Naive thymus-derived CD4-positive, alpha-beta T cell (primary cell): ENCODE measurements around the gene XYLB. TPM values are rescaled to one million over a fixed set of nuclear protein-coding genes. Genes with fewer than 3 reads are reported as not detected.
A peak's percentile ranks its signal among the peaks of the same experiment; 100 is the strongest.

Source experiments
- ATAC-seq: fragments of 150-1000 bp; cut with Tn5 transposase; 2 replicates; pipeline ENCODE4 v1.10.0; 2021; ENCODE audit warnings: mild to moderate bottlenecking, moderate library complexity
- CTCF ChIA-PET: fragments of 350-600 bp; sonication (Branson Sonifier 250); formaldehyde crosslinking; loops from one replicate; lab custom pipeline; 2021; ENCODE audit warnings: antibody characterized with exemption; lab: Charles Lee
- POLR2A ChIA-PET: fragments of 350-600 bp; sonication (Branson Sonifier 250); formaldehyde crosslinking; loops from one replicate; lab custom pipeline; 2021; ENCODE audit warnings: antibody characterized with exemption, inconsistent platforms; lab: Charles Lee
- DNase-seq, 9 donors: peaks; one replicate each; pipeline versions ENCODE4 v3.0.0 to v3.0.0-alpha.2; 2020 to 2022; ENCODE audit warnings: mixed read lengths in 1 of 9
- H3K27ac ChIP-seq: one replicate; pipeline ENCODE4 v1.7.0; 2013; ENCODE audit warnings: mild to moderate bottlenecking, low read depth, low read length, moderate library complexity
- H3K27me3 ChIP-seq, 2 donors: one replicate each; pipeline ENCODE4 v1.7.0; 2013; ENCODE audit warnings: low read length in 2 of 2, mild to moderate bottlenecking in 2 of 2, moderate library complexity in 2 of 2; ENCODE audit not compliant: control insufficient read depth in 2 of 2, insufficient read depth in 2 of 2
- H3K36me3 ChIP-seq, 3 experiments: 1 replicate in 2 of 3; 2 replicates in 1 of 3; pipeline ENCODE4 v1.7.0; 2013; ENCODE audit warnings: low read length in 3 of 3, mild to moderate bottlenecking in 3 of 3, moderate library complexity in 1 of 3; ENCODE audit not compliant: insufficient read depth in 3 of 3, control insufficient read depth in 2 of 3
- H3K4me1 ChIP-seq, 2 donors: one replicate each; pipeline ENCODE4 v1.7.0; 2013; ENCODE audit warnings: low read length in 2 of 2, mild to moderate bottlenecking in 2 of 2, moderate library complexity in 1 of 2; ENCODE audit not compliant: control insufficient read depth in 2 of 2, insufficient read depth in 2 of 2
- H3K4me3 ChIP-seq: 2 replicates; pipeline ENCODE4 v1.7.0; 2013; ENCODE audit warnings: mild to moderate bottlenecking, low read length
- H3K9me3 ChIP-seq, 3 experiments: 1 replicate in 2 of 3; 2 replicates in 1 of 3; pipeline ENCODE4 v1.7.0; 2013; ENCODE audit warnings: low read length in 3 of 3; ENCODE audit not compliant: control insufficient read depth in 2 of 3
- H3K27ac Mint-ChIP-seq, 9 donors: one replicate each; pipeline ENCODE4 v1.8.0; 2020 to 2022; ENCODE audit warnings: mixed read lengths in 9 of 9, mild to moderate bottlenecking in 8 of 9, moderate library complexity in 5 of 9, inconsistent platforms in 2 of 9
- H3K27me3 Mint-ChIP-seq, 5 donors: one replicate each; pipeline ENCODE4 v1.8.0; 2021 to 2022; ENCODE audit warnings: mixed read lengths in 5 of 5, mild to moderate bottlenecking in 1 of 5
- H3K36me3 Mint-ChIP-seq, 5 donors: one replicate each; pipeline ENCODE4 v1.8.0; 2020 to 2022; ENCODE audit warnings: mixed read lengths in 5 of 5, mild to moderate bottlenecking in 3 of 5, inconsistent platforms in 1 of 5
- H3K4me1 Mint-ChIP-seq, 7 donors: one replicate each; pipeline ENCODE4 v1.8.0; 2020 to 2022; ENCODE audit warnings: mixed read lengths in 7 of 7, mild to moderate bottlenecking in 3 of 7, inconsistent platforms in 1 of 7
- H3K4me3 Mint-ChIP-seq, 10 donors: one replicate each; pipeline ENCODE4 v1.8.0; 2020 to 2022; ENCODE audit warnings: mild to moderate bottlenecking in 10 of 10, mixed read lengths in 10 of 10, moderate library complexity in 6 of 10, inconsistent platforms in 2 of 10
- H3K9me3 Mint-ChIP-seq, 11 donors: one replicate each; pipeline ENCODE4 v1.8.0; 2020 to 2022; ENCODE audit warnings: mixed read lengths in 11 of 11, mild to moderate bottlenecking in 4 of 11, inconsistent platforms in 1 of 11, moderate library complexity in 1 of 11
- intact Hi-C, 2 donors: fragments of 100-400 bp; cut with micrococcal nuclease; formaldehyde crosslinking; loops; one replicate each; pipeline ENCODE4 v1.15.1; 2023
- polyA plus RNA-seq, 2 donors: library from polyadenylated mRNA; unstranded; fragments of 300-500 nt; fragmentation: Illumina TruSeq; gene quantifications; one replicate each; pipeline ENCODE4 v1.2.3, GENCODE V29; 2021
- total RNA-seq, 6 experiments: library from RNA in 5 of 6; stranded (reverse) in 5 of 6; gene quantifications; 1 replicate in 5 of 6; 2 replicates in 1 of 6; pipeline ENCODE4 v1.2.3 and lab custom pipeline; 2021 to 2026

The XYLB gene
- total and polyA plus RNA-seq, 7 experiments from 2014 or later = 0.37 to 6.7 (median 2.0) TPM

- DNase-seq = no peak
- Histone ChIP-seq H3K4me3 (no peak overlapping the region), H3K27ac (no peak overlapping the region), H3K27me3 (no peaks in the 10 kb centered on the region), H3K4me1 (no peaks in the 10 kb centered on the region), H3K36me3 (no peaks in the 10 kb centered on the region), H3K9me3 (no peaks in the 10 kb centered on the region)
- Mint-ChIP-seq H3K27me3 (peaks cover 0 to 19% (median 0%) of the 10 kb centered on the region in 5 donors), H3K36me3 (peaks cover 0 to 4% (median 0%) of the 10 kb centered on the region in 5 donors), H3K9me3 (peaks cover 0 to 17% (median 3%) of the 10 kb centered on the region in 11 donors), H3K27ac (no peak overlapping the region), H3K4me3 (no peak overlapping the region), H3K4me1 (peaks cover 0 to 2% (median 0%) of the 10 kb centered on the region in 7 donors)
- POLR2A ChIA-PET = interaction anchor here (0.7 kb wide), 1 partner anchor 79 kb away, joined by 8 read pairs; no protein-coding TSS in a partner anchor
- intact Hi-C loops = no loop called here
- no peak for ATAC-seq
- CTCF ChIA-PET = interaction anchor here (1.7 kb wide), 1 partner anchor 100 kb away, joined by 5 read pairs; the partner anchor contains the start of gene XYLB
Measured at GRCh38 chr3:38446085-38446686, 99.6 kb downstream of the XYLB start.

- Mint-ChIP-seq H3K27me3 (peaks cover 0 to 19% (median 0%) of the 10 kb centered on the region in 5 donors), H3K4me1 (peaks cover 0 to 2% (median 0%) of the 10 kb centered on the region in 7 donors), H3K9me3 (peaks cover 0 to 15% (median 3%) of the 10 kb centered on the region in 11 donors), H3K4me3 (no peak overlapping the region), H3K36me3 (peaks cover 0 to 4% (median 0%) of the 10 kb centered on the region in 5 donors), H3K27ac (no peak overlapping the region)
- intact Hi-C loops = no loop called here
- H3K9me3 ChIP-seq = no peaks in the 10 kb centered on the region
- H3K4me3 ChIP-seq = no peak overlapping the region
- ATAC-seq = no peak
- ChIA-PET CTCF (interaction anchor here (0.7 to 1.7 kb wide), 2 partner anchors 60 to 100 kb away, joined by 3 to 5 read pairs; partner anchors contain the start of gene XYLB), POLR2A (interaction anchor here (0.7 kb wide), 1 partner anchor 79 kb away, joined by 8 read pairs; no protein-coding TSS in a partner anchor)
- H3K4me1 ChIP-seq = no peaks in the 10 kb centered on the region
- H3K36me3 ChIP-seq = no peaks in the 10 kb centered on the region
- H3K27ac ChIP-seq = no peak overlapping the region
- no peak for DNase-seq
- no peaks in the 10 kb centered on the region for H3K27me3 ChIP-seq
Measured at GRCh38 chr3:38446812-38447211, 100.2 kb downstream of the XYLB start.

DNA sequence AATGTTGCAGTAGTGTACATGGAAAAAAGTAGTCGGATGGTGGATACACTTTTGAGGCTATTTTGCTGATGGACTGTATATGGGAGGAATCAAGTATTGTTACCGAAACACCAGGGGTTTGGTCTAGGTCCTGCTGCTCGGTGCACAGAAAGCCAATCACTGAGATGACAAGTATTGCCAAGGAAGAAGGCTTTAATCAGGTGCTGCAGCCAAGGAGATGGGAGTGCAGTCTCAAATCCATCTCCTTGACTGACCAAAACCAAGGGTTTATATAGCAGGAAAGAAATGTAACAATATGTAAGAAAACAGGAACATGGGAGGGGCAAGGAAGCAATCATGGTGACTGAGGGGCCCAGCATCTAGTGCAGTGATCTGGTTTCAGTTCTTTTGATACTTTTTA, 104.3 kb downstream of the XYLB start:
- Histone ChIP-seq H3K4me3 (no peak overlapping the region), H3K36me3 (no peaks in the 10 kb centered on the region), H3K27ac (no peak overlapping the region), H3K4me1 (peaks cover 2 to 9% of the 10 kb centered on the region in 2 donors), H3K9me3 (no peaks in the 10 kb centered on the region), H3K27me3 (no peaks in the 10 kb centered on the region)
- ChIA-PET POLR2A (interaction anchor here (0.6 kb wide), 1 partner anchor 278 kb away, joined by 4 read pairs; no protein-coding TSS in a partner anchor), CTCF (no interaction called here)
- Mint-ChIP-seq H3K27me3 (peaks cover 0 to 29% (median 0%) of the 10 kb centered on the region in 5 donors), H3K4me3 (peak overlapping the region in 2 of 10 donors; percentile 30 to 34), H3K9me3 (peaks cover 0 to 10% (median 3%) of the 10 kb centered on the region in 11 donors), H3K27ac (peak overlapping the region in 1 of 9 donors; percentile 28), H3K36me3 (peaks cover 0 to 4% (median 0%) of the 10 kb centered on the region in 5 donors), H3K4me1 (peaks cover 5 to 18% (median 12%) of the 10 kb centered on the region in 7 donors)
- ATAC-seq (no peak), DNase-seq (no peak)
- intact Hi-C loops = no loop called here

DNA sequence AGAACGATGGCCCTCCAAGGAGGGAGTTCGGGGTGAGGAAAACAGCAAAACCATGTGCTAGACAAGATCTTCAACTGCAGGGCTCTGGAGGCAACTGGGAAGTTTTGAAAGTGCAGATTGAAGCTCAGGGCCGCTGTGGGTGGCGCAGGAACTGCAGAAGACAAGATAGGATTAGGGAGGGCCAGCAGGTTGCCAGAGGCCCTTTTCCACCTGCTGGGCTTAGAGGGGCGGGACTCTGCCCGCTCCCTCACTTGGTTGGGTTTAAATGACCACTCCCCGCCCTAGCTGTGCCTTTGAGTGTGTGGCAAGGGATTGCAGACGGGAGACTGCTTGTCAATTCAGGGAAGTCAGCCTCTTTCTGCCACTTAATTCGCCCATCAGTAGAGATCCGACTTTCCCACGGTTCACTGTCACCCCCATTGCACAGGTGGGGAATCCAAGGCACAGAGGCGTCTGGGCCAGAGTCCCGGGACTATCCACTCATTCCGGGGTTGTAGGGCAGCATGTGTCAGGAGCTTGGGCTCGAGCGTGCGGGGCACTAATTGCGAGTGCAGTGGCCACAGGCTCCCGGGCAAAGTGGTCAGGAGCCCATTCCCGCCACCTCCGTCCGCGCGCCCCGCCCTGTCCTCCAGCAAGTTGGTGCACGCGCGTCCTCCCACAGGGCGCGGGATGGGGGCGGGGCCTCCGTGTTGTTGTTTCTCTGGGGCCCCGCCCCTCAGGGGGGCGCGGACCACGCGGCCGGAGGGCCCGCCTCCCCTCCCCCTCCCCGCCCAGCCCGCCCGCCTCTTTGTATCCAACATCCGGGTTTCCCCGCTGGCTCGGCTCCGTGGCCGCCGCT, 106.7 kb downstream of the XYLB start, which contains the start of gene ACVR2B:
ACVR2B (plus strand) TSS at position 816 of the 838 bp plus-strand sequence. CDS start 433 bp downstream, outside the sequence.
- peak; percentile 20 to 83 (median 58) for DNase-seq
- peaks cover 0 to 18% (median 0%) of the 10 kb centered on the region in 5 donors for H3K27me3 Mint-ChIP-seq
- Histone ChIP-seq H3K4me1 (peaks cover 5 to 12% of the 10 kb centered on the region in 2 donors), H3K4me3 (peak within 1 kb of the TSS; percentile 74), H3K36me3 (no peaks in the 10 kb centered on the region), H3K27me3 (no peaks in the 10 kb centered on the region), H3K27ac (peak within 1 kb of the TSS; percentile 60), H3K9me3 (no peaks in the 10 kb centered on the region)
- CTCF ChIA-PET = interaction anchor here (1.3 kb wide), 1 partner anchor 479 kb away, joined by 4 read pairs; no protein-coding TSS in a partner anchor
- H3K4me3 Mint-ChIP-seq = peak within 1 kb of the TSS; percentile 88 to 99 (median 97)
- H3K36me3 Mint-ChIP-seq = peaks cover 0 to 4% (median 0%) of the 10 kb centered on the region in 5 donors
- peak; percentile 74 for ATAC-seq
- POLR2A ChIA-PET = interaction anchor here (0.7 to 1.6 kb wide), 6 partner anchors 11 to 316 kb away, joined by 3 to 4 read pairs (median 4); partner anchors contain the start of gene ACAA1
- intact Hi-C loops = loop anchor here (1.0 to 2.0 kb wide), 4 partner anchors 43 to 316 kb away; partner anchors contain the start of genes OXSR1 (in 2 of the 2), ACAA1 (in 1 of the 2) and EXOG (in 1 of the 2)
- peaks cover 7 to 32% (median 25%) of the 10 kb centered on the region in 7 donors for H3K4me1 Mint-ChIP-seq
- H3K9me3 Mint-ChIP-seq = peaks cover 0 to 10% (median 3%) of the 10 kb centered on the region in 11 donors
- H3K27ac Mint-ChIP-seq = peak within 1 kb of the TSS; percentile 59 to 95 (median 91)

- ATAC-seq (no peak), DNase-seq (no peak)
- Mint-ChIP-seq H3K27ac (no peak overlapping the region), H3K27me3 (peaks cover 0 to 18% (median 0%) of the 10 kb centered on the region in 5 donors), H3K36me3 (peaks cover 0 to 4% (median 0%) of the 10 kb centered on the region in 5 donors), H3K9me3 (peaks cover 0 to 10% (median 3%) of the 10 kb centered on the region in 11 donors), H3K4me3 (peak overlapping the region in 9 of 10 donors; percentile 29 to 97 (median 90)), H3K4me1 (peaks cover 7 to 37% (median 25%) of the 10 kb centered on the region in 7 donors)
- intact Hi-C loops = loop anchor here (1.0 to 2.0 kb wide), 9 partner anchors 25 to 317 kb away; partner anchors contain the start of genes OXSR1 (in 2 of the 2), XYLB (in 2 of the 2), ACAA1 (in 1 of the 2) and EXOG (in 1 of the 2)
- Histone ChIP-seq H3K4me1 (peaks cover 5 to 12% of the 10 kb centered on the region in 2 donors), H3K27me3 (no peaks in the 10 kb centered on the region), H3K36me3 (no peaks in the 10 kb centered on the region), H3K4me3 (no peak overlapping the region), H3K27ac (peak overlapping the region; percentile 60), H3K9me3 (no peaks in the 10 kb centered on the region)
- ChIA-PET CTCF (interaction anchor here (1.3 kb wide), 1 partner anchor 479 kb away, joined by 4 read pairs; no protein-coding TSS in a partner anchor), POLR2A (interaction anchor here (0.7 to 1.6 kb wide), 3 partner anchors 22 to 317 kb away, joined by 3 to 4 read pairs (median 3); partner anchors contain the start of gene ACAA1)
Measured at GRCh38 chr3:38453913-38454177, 107.3 kb downstream of the XYLB start.
